ENCODE measurements around the gene RNF181.
"Not testable (repeated sequence)": the region's sequence is repeated elsewhere in the genome, so short reads cannot be mapped to it uniquely, and the experiment has no call there.

The RNF181 gene

DNA sequence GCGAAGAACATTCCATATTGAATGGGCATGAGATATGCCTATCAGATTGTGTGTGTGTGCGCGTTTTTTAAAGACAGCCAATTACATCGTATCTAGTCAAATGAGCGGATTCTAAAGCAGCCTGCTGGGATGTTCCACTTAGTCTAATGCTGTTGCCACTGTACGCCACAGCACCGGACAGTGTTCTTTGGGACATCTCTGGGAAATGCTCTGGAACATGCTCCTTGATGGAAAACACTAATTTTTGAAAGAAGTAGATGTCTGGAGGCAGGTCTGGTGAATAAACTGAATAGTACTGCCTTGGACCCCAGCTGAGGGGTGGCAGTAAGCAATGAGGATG lies 10.5 kb downstream of the RNF181 start:
- H3K4me3 ChIP-seq (ENCODE audit: low read length), result peak overlapping the region; percentile 7
- no peak for DNase-seq (ENCODE audit: low read depth)
- TF ChIP-seq, protein P1, sequence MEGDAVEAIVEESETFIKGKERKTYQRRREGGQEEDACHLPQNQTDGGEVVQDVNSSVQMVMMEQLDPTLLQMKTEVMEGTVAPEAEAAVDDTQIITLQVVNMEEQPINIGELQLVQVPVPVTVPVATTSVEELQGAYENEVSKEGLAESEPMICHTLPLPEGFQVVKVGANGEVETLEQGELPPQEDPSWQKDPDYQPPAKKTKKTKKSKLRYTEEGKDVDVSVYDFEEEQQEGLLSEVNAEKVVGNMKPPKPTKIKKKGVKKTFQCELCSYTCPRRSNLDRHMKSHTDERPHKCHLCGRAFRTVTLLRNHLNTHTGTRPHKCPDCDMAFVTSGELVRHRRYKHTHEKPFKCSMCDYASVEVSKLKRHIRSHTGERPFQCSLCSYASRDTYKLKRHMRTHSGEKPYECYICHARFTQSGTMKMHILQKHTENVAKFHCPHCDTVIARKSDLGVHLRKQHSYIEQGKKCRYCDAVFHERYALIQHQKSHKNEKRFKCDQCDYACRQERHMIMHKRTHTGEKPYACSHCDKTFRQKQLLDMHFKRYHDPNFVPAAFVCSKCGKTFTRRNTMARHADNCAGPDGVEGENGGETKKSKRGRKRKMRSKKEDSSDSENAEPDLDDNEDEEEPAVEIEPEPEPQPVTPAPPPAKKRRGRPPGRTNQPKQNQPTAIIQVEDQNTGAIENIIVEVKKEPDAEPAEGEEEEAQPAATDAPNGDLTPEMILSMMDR (conservative IDR thresholded peaks at IDR 0.05; ENCODE audit: low read depth, low read length), result no peak

DNA sequence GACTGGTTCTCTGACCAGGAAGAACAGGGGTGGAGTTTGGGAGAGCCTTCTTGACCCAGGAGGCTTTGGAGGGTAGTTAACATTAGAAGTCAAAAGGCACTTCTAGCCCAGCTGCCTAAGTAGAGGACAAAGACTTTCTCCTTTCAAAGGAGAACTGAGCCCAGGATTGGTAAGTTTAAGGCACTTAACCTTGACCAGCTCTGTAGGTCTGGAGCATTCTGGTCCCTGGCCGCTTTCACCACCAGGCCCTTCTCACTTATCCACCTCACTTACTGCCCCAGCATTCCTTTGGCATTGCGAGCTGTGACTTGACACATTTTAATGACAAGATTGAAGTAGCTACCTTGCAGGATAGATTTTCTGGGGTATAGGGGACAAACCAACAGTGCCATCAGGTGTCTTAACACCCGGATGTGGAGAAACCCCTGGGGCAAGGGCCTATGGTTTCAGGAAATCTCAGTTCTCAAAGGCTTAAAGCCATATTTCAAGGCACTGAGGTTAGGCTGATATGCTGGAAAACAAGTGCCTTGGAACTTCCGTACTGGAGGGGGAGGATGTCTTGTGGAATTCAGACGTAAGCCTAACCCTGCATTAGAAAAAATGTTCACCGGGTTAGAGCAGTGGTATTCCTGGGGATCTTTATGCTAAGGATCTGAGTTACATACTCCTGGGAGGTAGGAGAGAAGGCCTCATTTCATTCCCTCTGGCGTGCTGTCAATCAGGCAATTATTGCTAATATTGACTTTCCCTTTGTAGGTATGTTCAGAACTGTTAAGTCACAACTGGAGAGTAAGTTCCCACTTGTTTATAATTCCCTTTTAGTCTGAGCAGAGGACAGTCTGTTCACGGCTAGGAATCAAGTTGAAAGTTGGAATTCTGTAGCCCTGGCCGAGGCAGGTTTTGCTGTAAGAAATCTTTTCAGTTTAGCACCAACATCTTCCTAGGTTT lies 12.0 kb downstream of the RNF181 start:
- no peak overlapping the region for H3K4me3 ChIP-seq (ENCODE audit: low read length)
- DNase-seq (ENCODE audit: low read depth), result peak; percentile 64
- TF ChIP-seq, protein P1 (conservative IDR thresholded peaks at IDR 0.05; ENCODE audit: low read depth, low read length), result no peak

DNA sequence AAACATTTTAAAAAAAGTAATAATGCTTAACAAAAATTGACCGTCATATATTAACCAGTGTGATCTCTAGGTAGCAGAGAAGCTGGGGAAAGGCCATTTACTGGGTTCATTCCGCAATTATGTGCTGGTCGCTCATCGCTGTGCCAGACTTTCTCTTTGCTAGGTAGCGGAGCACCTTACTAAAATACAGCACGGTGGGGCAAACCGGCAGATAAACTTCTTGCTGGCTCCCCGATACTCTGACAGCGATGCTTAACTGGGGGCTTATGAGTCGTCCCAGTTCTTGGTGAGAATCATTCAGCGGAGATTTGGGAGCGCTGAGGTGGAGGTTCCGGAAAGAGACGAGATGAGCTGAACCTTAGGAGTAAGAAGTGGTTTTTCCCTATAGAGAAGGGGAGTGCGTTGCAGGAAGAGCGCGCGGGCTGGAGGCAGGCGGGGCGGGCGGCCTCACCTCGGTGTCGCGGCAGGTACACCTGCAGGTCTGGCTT lies 15.7 kb downstream of the RNF181 start:
- peak overlapping the region; percentile 83 for H3K4me3 ChIP-seq (ENCODE audit: low read length)
- TF ChIP-seq, protein P1 (conservative IDR thresholded peaks at IDR 0.05; ENCODE audit: low read depth, low read length), result no peak
- no peak for DNase-seq (ENCODE audit: low read depth)

DNA sequence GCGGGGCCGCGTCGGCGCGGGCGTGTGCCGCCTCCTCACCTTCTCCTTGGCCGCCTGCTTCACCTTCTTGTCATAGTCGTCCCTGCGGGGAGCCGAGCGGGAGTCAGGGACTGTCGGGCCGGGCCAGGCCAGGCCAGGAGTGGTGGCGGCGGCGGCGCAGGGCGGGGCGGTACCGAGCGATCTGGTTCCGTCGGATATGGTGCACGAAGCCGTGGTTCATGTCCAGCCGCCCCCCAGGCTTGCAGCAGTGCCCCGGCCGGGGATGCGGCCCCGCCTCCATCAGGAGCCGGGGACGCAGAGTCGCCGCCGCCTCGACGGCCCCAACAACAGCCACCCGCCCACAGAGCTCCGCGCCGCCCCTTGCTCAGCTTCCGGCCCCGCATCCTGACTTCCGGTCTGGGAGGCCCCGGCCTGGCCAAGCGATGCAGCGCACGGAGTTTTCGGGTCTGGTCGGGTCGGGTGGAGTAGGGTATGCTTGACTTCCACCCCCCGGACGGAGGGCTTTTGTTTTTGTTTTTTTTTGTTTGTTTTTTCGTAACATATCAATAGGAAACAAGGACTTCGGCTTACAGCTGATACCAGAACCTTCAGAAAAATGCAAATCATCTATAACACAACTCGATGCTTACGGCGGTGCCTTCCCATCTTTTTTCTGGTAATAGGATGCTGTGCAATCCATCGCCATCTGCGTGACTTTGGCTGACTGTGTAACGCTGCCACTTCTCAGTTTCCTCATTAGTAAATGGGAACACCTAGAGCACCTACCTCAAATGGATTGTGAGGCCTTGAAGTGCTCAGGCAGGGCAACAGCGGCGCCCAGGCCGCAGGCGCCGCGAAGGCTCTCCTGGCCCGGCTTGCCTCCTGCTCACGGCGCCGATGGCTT lies 16.4 kb downstream of the RNF181 start, which contains the start of gene C2orf68:
Gene C2orf68, minus strand, starts transcription at position 362 of the 883 bp plus-strand sequence. Its CDS starts 82 bp downstream, at position 280.
- no peak for DNase-seq (ENCODE audit: low read depth)
- peak within 1 kb of the TSS; percentile 83 for H3K4me3 ChIP-seq (ENCODE audit: low read length)
- TF ChIP-seq, protein P1 (conservative IDR thresholded peaks at IDR 0.05; ENCODE audit: low read depth, low read length), result no peak

DNA sequence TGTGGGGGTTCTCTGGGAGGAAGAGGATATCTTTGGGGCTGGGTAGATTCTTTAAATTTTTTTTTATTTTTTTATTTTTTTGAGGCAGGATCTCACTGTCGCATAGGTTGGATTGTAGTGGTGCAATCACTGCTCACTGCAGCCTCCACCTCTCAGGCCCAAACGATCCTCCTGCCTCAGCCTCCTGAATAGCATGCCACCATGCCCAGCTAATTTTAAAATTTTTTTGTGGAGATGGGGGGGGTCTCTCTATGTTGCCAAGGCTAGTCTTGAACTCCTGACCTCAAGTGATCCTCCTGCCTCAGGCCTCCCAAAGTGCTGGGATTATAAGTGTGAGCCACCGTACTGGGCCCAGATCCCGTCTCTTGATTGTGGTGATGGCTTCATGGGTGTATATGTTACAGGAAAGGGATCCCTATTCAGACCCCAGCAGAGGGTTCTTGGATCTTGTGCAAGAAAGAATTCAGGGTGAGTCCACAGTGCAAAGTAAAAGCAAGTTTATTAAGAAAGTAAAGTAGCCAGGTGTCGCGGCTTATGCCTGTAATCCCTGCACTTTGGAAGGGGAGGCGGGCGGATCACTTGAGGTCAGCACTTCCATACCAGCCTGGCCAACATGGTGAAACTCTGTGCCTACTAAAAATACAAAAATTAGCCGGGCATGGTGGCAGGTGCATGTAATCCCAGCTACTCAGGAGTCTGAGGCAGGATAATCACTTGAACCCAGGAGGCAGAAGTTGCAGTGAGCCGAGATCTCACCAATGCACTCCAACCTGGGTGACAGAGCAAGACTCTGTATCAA lies 18.4 kb downstream of the RNF181 start:
- H3K4me3 ChIP-seq (ENCODE audit: low read length), result no peak overlapping the region
- TF ChIP-seq, protein P1 (conservative IDR thresholded peaks at IDR 0.05; ENCODE audit: low read depth, low read length), result no peak
- no peak for DNase-seq (ENCODE audit: low read depth)

DNA sequence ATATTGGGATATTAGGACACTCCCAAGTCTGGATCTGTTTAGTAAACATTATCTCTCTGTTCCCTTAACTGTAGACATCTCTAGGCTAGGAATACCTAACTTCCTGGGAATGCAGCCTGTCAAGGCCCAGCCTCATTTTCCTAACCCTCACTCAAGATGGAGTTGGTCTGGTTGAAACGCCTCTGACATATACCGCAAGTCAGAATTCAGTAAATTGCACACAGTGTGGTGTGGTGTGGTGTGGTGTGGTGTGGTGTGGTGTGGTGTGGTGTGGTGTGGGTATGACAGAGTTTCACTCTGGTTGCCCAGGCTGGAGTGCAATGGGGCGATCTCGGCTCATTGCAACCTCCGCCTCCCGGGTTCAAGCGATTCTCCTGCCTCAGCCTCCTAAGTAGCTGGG lies 19.2 kb downstream of the RNF181 start:
- not testable (repeated sequence) for DNase-seq (ENCODE audit: low read depth); H3K4me3 ChIP-seq (ENCODE audit: low read length)

DNA sequence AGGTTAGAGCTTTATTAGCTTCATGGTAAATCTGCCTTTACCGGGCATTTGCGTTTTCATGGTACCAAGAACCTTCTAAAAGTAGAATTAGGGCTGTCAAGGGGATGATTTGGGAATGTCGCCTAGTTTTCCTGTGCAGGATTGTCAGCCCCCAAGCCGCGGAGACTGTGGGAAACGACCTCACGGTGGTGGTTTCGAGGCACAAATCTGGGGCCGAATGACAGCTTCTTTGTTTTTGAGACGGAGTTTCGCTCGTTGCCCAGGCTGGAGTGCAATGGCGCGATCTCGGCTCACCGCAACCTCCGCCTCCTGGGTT lies 19.8 kb downstream of the RNF181 start:
- no peak for DNase-seq (ENCODE audit: low read depth)
- TF ChIP-seq, protein P1 (conservative IDR thresholded peaks at IDR 0.05; ENCODE audit: low read depth, low read length), result no peak
- H3K4me3 ChIP-seq (ENCODE audit: low read length), result no peak overlapping the region

DNA sequence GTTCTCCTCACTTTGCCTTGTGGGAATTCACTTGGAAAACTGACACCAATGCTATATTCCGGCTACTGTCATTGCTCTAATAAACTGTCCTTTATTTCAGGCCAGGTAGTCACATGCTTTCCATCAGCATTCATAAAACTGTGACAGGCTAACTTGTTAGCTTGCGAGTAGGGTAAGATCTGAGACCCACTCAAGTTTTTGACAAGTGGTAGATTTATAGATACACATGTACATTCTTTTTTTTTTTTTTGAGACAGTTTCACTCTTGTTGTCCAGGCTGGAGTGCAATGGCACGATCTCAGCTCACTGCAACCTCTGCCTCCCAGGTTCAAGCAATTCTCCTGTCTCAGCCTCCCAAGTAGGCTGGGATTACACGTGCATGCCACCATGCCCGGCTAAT lies 22.2 kb downstream of the RNF181 start:
- DNase-seq (ENCODE audit: low read depth); H3K4me3 ChIP-seq (ENCODE audit: low read length): not testable (repeated sequence)

Measured in retinal pigment epithelial cell (primary cell).